ENCODE data around the gene GIMAP5. TPM values are rescaled to one million over a fixed set of nuclear protein-coding genes. Genes with fewer than 3 reads are reported as not detected.

Gene GIMAP5
- total RNA-seq, 3 donors from 2014 or later, result 3.1 to 10.3 (median 9.3) TPM

- no peaks in the 10 kb centered on the region for H3K4me1 ChIP-seq (ENCODE audit: low read depth)
- H3K36me3 ChIP-seq (ENCODE audit: low read depth), result no peaks in the 10 kb centered on the region
- TF ChIP-seq CTCF (IDR thresholded peaks at IDR 0.05), result no peak
- no peaks in the 10 kb centered on the region for H3K9me3 ChIP-seq
- DNase-seq (no peak), ATAC-seq (no peak)
- H3K4me3 ChIP-seq, result no peak overlapping the region
- intact Hi-C loops (cut with DNase I, micrococcal nuclease), result no loop called here
Measured at GRCh38 chr7:150734254-150734653, 3.0 kb upstream of the GIMAP5 start.

- no peak for ATAC-seq
- no peak for TF ChIP-seq CTCF (IDR thresholded peaks at IDR 0.05)
- no peaks in the 10 kb centered on the region for H3K9me3 ChIP-seq
Measured at GRCh38 chr7:150735596-150736358, 1.4 kb upstream of the GIMAP5 start.

GRCh38 chr7:150736864-150737263 lies 354 bp upstream of the GIMAP5 start:
- no peaks in the 10 kb centered on the region for H3K36me3 ChIP-seq (ENCODE audit: low read depth)
- no peaks in the 10 kb centered on the region for H3K9me3 ChIP-seq
- no peak overlapping the region for H3K4me3 ChIP-seq
- DNase-seq (no peak), ATAC-seq (no peak)
- intact Hi-C loops (cut with DNase I, micrococcal nuclease), result no loop called here
- TF ChIP-seq CTCF (IDR thresholded peaks at IDR 0.05), result no peak
- H3K4me1 ChIP-seq (ENCODE audit: low read depth), result no peaks in the 10 kb centered on the region

More at GRCh38 chr7:150735596-150736358, 1.4 kb upstream of the GIMAP5 start:
- Histone ChIP-seq H3K4me3 (no peak overlapping the region), H3K4me1 (ENCODE audit: low read depth) (no peaks in the 10 kb centered on the region), H3K36me3 (ENCODE audit: low read depth) (no peaks in the 10 kb centered on the region)
- DNase-seq, result no peak
- intact Hi-C loops (cut with DNase I, micrococcal nuclease), result no loop called here

- Histone ChIP-seq H3K9me3 (no peaks in the 10 kb centered on the region), H3K36me3 (ENCODE audit: low read depth) (no peaks in the 10 kb centered on the region), H3K4me1 (ENCODE audit: low read depth) (no peaks in the 10 kb centered on the region), H3K4me3 (no peak overlapping the region)
- TF ChIP-seq CTCF (IDR thresholded peaks at IDR 0.05), result no peak
- DNase-seq (no peak), ATAC-seq (no peak)
- intact Hi-C loops (cut with DNase I, micrococcal nuclease), result no loop called here
Measured at GRCh38 chr7:150738092-150738491, 874 bp downstream of the GIMAP5 start.

GRCh38 chr7:150738591-150739001 lies 1.4 kb downstream of the GIMAP5 start:
- no peak for TF ChIP-seq CTCF (IDR thresholded peaks at IDR 0.05)
- no peaks in the 10 kb centered on the region for H3K4me1 ChIP-seq (ENCODE audit: low read depth)
- no peaks in the 10 kb centered on the region for H3K36me3 ChIP-seq (ENCODE audit: low read depth)
- intact Hi-C loops (cut with DNase I, micrococcal nuclease), result no loop called here
- no peak overlapping the region for H3K4me3 ChIP-seq
- ATAC-seq, result peak; percentile 46
- no peaks in the 10 kb centered on the region for H3K9me3 ChIP-seq
- no peak for DNase-seq

Measured in mucosa of descending colon (tissue), 3 donors.